Hematopoietic multipotent progenitor cell treated with erythropoietin and hydrocortisone succinate and interleukin-3 and kit ligand, for 15 days (in vitro differentiated cells): Measurements from ENCODE around the gene SAMD5.

Experiments used
- DNase-seq: peaks from one replicate; pipeline ENCODE4 v3.0.0-alpha.2; 2015; ENCODE audit warnings: low spot score

The SAMD5 gene

DNA sequence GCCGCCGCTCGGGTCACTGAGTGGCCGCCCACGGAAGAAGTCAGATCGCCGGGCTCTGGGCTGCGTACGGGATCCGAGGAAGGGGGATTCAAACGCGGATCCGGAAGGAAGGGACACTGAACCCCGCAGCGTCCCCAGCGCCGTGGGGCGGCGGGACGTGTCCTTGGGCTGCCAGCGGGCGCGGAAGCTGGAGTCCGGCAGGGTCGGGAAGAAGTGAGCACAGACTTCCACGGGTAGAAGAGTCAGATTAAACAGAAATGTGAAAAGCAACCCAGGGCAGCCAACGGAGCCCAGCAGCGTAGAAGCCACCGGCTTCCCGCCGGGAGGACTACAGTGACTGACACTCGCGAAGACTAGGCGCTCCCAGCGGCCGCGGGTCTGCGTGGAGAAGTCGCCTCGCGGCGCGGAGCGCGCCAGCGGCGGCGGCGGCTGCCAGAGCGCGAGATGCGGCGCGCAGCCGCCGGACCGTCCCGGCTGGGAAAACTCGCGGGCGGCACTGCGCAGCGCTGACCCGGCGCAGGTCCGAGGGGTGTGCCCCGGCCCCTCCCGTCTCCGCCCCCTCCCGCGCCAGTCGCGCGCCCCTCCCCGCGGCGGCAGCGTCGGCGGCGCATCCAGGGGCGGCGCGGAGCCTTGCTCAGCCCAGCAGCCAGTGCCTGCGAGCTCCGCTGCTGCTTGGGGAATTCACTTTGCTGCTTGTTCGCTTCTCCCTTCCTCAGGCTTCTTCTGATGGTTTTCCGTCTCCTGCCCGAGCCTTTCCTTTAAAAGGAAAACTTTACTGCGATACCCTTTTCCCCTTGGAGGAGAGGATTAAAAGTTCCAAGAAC, at the start of gene SAMD5:
SAMD5 (plus strand) TSS at position 649 of the 824 bp plus-strand sequence. CDS start 239 bp downstream, outside the sequence.
- DNase-seq = no peak

DNA sequence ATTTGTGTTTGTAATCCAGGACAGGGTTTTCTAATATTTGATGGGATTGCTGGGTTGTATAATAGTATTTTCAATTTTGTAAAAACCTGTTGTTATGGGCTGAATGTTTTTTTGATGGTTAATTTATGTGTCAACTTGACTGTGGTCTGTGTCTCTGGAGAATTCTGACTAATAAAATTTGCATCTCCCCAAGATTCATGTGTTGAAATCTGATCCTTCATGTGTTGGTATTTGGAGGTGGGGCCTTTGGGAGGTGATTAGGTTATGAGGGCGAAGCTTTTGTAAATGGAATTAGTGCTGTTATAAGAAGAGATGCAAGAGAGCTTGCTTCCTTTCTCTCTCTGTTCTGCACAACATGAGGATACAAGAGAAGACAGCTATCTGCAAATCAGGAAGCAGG, 48.7 kb upstream of the SAMD5 start:
- DNase-seq = no peak

DNA sequence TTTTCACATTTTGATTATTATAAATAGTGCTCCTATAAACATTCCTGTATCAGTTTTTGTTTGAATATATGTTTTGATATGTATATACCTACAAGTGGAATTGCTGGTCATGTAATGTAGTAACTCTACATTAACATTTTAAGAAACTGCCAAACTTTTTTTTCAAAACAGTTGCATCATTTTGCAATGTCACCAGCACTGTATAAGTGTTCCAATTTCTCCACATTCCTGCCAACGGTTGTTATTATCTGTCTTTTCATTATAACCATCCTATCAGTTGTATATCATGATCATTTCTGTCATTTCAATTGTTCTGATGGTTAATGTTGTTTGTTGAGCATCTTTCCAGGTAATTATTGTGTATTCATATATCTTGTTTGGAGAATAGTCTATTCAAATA, 44.8 kb upstream of the SAMD5 start:
- no peak for DNase-seq

DNA sequence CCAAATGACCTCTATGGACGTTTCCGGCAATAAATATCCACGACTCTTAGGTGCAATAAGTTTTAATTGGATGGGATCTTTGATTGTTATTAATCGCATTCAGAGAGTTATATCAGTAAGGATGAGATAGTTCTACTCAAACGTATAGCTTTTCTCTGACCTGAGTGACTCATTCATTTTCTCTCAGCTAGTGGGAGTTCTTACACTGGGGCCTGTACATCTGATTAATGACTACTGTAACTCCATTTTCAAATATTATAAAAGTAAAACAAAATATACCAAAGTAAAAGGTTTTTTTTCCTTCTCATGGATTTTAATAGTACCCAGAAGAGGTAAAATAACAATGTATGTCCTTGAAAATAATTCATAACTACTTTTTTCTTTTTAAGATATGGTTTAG, 41.1 kb upstream of the SAMD5 start:
- DNase-seq = no peak

DNA sequence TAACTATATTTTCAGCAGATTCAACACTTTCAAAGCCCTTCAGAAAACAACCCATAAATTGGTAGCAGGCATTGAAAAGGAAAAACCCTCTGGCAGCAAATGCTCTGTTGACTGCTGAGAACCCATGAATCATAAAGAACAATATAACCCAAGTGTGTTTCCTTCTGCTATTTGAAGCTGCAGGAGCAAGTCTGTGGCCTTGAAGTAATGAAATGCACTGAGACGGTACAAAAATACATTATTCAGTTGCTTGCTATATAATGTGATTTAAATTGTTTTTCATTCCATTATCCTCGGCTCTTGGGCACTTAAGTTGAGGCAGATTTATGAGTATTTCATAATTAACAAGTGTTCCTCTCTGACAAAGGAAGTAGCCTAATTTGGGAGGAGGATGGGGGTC, 40.6 kb upstream of the SAMD5 start:
- no peak for DNase-seq

DNA sequence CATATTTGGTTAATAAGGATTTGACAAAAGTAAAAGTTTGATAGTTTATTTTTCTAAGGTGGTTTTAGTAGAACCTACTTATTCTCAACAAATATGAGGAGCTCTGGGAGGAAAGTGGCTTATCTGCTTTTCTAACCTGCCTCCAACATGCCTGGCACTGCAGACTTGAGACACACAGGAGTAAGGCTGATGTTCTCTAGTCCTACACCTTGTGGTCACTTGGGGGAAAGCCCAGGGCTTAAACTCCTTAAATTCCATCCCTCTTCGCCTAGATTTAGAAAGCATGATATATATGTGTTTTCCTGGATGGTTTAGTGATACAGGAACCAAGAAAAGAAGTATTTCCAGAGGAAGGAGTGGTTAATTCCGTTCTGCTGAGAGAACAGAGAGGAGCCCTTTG, 39.9 kb upstream of the SAMD5 start:
- no peak for DNase-seq

DNA sequence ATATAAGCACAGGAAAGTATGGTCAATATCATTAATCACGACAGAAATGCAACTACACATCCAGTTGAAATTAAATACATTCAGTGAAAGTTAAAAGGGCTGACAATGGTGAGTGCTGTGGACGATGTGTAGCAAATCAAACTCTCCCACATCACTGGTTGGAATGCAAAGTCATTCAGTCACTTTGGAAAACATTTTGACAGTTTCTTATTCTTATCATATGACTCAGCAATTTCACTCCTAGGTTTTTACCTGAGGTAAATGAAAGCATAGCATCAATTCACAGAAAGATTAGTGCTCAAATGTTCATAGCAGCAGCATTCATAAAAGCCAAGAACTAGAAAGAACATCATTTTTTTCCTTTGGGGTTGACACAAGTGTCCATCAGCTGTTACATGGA, 28.6 kb upstream of the SAMD5 start:
- no peak for DNase-seq

DNA sequence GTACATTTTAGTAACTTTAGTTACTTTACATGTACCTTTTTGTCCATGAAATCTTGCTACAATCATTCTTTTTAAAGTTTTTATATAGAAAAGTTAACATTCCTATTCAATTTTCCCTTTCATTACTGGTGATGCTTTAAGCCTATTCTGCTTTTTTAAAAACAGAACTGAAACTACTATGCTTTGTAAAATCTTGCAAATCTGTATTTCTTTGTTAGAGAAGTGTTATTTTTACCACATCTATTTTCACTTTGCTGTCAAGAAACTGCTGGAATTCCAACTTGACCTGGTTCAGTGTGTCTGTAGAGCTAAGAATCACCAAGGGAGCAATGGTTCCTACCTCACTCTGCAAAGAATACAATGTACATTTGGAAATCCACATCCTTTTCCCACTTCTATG, 21.8 kb upstream of the SAMD5 start:
- no peak for DNase-seq

DNA sequence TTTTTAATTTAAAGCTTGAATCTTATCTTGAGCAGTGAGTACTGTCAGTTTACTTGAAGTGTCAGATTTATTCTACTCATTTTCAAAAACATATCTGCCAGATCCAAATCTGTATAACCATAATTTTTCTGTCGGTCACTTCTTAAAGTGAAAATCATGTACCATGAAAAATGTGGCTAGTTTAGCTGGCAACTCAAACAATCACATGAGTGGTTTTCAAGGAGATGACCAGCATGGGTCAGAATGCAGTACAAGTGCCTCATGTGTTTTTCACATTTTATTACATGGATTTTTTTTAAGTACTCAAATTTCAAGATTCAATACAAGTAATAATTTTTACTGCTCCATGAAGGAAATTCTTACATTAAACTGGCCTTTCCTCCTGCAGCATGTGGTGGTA, 11.0 kb upstream of the SAMD5 start:
- no peak for DNase-seq

DNA sequence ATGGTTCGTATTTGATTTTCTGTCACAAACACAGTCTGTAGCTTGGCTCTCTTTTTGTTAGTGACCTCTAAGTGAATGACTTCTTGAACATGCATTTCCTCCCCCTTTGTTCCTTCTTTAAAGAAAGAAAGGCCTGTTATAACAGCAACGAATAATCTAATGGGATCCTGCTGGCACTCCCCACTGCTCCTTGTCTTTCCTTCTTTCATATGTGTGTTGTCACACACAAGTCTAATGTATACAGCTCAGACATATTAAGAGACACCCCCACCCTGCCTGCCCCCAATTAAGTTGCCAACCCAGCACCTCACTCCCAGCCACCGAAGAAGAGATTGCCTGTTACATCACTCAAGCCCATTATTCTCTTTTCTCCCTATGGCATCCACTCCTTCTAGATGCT, 4.9 kb upstream of the SAMD5 start:
- DNase-seq = no peak

DNA sequence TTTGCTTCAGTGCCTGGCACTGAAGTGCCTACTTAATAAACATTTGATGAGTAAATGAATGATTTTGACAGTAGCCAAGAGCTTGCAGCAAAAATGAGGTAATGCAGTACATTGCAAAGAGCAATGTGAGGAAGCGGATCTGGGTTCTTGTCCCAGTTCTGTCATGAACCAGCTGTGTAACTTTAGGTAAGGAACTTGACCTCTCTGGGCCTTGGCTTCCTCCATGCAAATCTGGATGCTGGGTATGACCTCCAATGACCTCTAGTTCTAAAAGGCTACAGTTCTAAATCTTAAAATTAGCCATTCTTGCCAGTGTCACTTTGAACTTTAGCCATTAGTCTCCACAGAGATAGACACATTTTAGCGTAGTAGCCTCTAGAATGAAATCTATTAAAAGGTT, 3.6 kb upstream of the SAMD5 start:
- no peak for DNase-seq

DNA sequence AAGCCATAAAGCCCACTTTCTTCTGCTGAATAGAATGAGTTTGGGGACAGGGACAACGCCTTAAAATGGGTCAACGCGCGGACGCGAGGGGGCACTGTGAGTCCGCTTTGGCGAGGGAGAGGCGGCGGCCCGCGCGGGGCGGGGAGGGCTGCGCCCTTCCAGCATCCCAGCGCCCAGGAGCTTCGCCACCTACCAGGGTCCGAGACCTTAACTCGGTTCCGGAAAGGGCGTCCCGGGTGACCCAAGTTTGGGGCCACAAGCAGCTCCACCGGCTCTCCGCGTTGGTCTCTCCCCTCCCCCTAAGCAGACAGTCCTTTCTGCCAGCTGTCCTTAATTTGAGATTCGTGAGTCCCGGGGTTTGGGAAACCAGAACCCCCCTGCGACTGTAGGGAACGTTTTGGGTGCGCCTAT, 1.8 kb upstream of the SAMD5 start:
- no peak for DNase-seq

DNA sequence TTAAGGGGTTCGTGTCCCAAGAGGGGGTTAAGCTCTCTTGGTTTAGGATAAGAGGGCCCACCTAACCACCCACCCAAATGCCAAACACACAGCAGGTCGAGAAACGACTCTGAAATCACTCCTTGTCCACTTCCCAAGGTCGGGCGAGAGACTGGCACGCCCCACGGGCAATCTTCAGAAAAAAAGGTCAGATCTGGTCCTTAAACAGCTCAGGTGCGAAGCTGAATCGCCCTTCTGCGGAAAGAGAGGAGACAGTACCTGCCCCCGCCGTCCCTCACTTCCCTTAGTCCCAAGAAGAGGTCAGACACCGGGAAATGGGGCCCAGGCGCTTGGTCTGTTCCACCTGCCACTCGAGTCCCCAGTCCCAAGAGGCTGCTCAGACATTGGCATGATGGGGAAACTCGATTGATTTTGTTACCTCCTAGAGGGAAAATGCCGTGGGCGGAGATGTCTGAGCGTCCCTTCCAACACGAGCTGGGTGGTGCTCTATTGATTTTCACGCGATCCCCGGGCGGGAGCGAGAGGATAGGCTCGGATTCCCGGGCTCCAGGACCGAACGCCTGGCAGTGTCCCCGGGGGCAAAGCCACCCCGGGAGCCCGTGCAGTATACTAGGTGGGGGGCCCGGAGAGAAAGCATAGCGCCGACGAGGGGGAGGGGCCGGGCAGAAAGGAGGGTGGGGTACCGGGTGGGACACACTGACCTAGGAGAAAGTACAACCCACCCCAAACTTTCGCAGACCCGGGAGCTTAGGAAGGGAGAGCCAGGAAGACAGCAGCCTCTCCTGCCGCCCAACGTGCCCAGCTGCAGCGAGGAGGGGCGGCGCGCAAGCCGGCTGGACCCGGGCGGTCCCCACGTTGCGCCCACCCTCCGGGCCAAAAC, 1.1 kb upstream of the SAMD5 start:
- DNase-seq = no peak

DNA sequence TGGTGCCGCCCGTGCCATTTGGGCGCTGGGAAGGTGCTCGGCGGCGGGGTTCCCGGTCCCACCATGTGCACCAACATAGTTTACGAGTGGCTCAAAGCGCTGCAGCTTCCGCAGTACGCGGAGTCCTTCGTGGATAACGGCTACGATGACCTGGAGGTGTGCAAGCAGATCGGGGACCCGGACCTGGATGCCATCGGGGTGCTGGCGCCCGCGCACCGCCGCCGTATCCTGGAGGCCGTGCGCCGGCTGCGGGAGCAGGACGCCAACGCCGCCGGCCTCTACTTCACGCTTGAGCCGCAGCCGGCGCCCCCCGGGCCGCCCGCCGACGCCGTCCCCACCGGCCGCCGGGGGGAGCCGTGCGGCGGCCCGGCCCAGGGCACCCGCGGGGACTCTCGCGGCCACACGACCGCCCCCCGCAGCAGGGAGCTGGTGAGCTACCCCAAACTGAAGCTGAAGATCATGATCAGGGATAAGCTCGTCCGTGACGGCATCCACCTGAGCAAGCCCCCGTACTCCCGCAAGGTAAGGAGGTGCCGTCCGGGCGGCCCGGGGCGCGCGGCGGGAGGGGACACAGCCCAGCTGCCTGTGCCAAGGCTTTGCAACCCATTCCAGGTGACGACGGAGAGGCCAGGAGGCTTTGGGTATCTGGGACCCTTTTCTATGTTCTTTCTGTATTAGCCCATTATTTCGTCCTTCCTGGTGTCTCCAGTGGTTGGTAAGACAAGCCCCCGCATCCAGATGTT, 547 bp downstream of the SAMD5 start:
- no peak for DNase-seq

DNA sequence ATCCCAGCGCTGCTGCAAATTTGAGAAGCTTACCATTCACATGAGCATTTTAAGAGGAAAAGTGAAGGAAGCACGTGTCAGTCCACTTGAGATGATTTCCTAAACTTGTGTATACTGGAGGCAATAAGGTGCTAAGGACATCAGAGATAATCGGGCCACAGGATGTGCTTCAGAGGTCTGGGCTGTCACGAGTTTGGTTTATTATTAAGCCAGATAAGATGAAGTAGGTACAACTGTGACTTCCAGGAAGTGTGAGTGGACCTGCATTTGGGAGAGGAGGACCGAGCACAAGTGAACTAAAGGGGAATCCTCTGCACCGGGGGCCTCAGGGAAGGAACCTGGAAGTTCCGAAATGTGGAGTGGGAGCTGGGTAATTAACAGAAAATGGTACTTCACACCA, 1.4 kb downstream of the SAMD5 start:
- no peak for DNase-seq

DNA sequence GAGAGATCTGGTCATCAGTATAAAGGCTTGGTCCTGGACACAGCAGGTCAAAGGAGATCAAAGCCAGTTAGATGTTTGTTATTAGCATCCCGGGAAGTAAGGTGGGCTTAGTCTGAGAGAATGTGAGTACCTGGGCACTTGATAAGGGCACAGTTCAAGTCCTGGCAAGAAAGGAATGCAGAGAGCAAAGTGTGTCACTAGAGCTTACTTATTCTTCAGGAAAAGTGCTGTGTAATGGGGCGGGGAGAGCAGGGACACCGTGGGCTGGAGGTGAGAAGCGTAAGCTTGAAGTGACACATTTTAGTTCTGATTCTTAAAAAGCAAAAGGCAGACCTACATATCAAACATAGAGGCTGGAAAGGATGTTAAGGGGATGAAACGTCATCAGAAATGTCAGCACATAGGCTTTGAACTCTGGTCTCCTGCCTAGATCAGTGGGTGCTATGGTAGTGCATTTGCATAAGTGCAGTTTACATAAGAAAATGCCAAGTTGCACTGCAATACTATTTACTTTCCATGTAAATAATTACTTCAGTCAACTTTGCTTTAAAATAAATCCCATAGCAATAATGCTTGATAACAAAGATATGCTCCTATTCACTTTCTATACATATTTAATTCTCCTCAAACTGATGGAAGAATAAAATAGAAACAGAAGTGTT, 2.6 kb downstream of the SAMD5 start:
- no peak for DNase-seq

DNA sequence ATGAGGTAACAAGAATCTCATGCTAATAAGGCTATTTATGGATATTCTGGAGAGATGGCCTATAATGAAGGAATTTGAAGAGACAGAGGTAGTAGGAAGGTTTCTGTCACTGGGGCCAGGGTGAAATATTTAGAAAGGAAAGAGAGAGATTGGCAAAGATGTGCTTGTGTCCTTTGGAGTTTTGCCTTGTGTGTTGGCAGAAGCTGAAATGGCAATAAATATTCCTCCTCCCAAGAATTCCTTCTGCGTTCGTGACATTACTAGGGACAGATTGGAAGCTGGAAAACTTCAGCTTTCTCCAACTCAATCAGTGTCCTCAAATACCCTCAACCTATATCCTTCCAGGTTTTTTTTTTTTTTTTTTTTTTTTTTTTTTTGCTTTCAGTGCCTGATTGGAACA, 6.3 kb downstream of the SAMD5 start:
- no peak for DNase-seq

DNA sequence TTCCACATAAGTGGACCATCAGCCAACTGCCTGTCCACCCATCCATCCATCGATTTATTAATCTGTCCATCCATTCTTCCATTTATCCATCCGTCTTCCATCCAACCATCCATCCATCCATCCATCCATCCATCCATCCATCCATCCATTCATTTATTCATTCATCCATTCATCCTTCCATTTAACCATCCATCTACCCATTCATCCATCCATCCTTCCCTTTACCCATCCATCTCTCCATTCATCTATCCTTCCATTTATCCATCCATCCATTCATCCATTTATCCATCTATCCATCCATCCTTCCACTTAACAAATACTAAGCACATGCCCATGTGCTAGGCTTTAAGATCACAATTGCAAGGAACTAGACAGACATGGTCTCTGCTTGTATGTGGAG, 6.8 kb downstream of the SAMD5 start:
- DNase-seq = no peak

DNA sequence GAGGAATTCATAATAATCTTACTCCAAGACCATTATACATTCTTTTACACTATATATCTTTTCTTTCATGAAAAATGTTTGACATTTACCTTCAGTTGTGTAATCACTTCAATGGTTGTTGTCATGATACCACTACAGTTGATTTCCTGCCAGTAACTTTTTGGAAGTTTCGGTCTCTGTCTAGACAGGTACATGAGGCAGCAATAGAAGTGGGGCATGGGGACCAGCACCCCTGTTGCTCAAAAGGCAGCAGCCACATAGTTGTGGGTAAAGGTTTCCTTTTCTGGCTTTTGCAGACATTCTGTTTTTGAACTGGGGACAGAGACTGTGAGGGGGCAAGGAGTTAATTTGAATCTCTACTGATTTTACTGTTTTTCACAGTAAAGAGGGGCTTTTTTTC, 14.1 kb downstream of the SAMD5 start:
- no peak for DNase-seq

DNA sequence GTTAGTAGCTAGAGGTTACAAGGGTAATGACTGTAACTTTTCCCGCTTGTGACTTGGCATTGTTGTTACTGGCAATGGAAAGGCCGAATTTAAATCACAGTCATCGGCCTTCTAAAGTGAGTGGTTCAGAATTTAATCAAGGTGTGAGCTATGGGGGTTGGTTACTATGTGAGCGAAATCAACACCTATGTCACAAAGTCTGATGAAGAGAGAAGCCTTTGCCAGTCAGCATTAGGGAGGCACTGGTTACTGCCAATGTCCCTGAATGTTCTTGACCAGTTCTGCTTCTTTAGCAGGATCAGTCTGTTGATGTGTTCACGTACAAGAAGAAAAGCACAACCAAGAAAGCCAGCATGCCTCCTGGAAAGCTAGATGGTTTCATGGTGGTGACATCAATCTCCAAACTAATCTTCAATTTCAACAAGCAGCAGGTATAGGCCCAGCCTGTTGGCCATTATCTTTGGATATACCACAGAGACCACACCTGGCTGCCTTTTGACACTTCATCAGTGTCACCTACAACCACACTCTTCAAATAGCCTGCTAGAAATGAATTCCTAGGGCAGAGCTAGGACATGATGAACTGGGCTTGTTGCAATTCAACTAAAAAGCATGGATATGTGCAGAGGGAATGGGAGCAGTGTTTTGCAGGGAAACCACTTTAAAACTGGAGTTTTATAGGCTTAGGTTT, 17.2 kb downstream of the SAMD5 start:
- no peak for DNase-seq

DNA sequence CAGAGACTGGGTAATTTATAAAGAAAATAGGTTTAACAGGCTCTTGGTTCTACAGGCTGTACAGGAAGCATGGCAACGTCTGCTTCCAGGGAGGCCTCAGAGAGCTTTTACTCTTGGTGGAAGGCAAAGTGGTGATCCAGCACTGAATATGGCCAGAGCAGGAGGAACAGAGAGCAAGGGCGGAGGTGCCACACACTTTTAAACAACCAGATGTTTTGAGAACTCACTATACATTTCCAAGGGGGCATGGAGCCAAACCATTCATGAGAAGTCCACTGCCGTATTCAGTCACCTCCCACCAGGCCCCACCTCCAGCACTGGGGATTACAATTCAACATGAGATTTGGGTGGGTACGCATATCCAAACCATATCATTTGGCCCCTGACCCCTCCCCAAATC, 18.7 kb downstream of the SAMD5 start:
- DNase-seq = no peak
